Activated gamma-delta T cell treated with anti-CD3 and anti-CD28 coated beads, Interleukin-2, amount 50 U/mL, for 16 hours (primary cell): ENCODE measurements around the gene PCGF3.
"Not testable (repeated sequence)": the region's sequence is repeated elsewhere in the genome, so short reads cannot be mapped to it uniquely, and the experiment has no call there.

ENCODE experiments used
- DNase-seq: peaks from one replicate; pipeline ENCODE4 v3.0.0-alpha.2; 2020; ENCODE audit warnings: low read depth

The PCGF3 gene

GRCh38 chr4:797066-797465, 91.4 kb downstream of the PCGF3 start:
- no peak for DNase-seq

- no peak for DNase-seq
These were observed 95.9 kb downstream of the PCGF3 start for GRCh38 chr4:801436-802124.

- DNase-seq, result no peak
These were observed 98.3 kb downstream of the PCGF3 start for GRCh38 chr4:803884-804283.

- DNase-seq, result no peak
These were observed 99.2 kb downstream of the PCGF3 start for GRCh38 chr4:804804-805203.

GRCh38 chr4:806979-807378, 101.3 kb downstream of the PCGF3 start:
- DNase-seq, result not testable (repeated sequence)

GRCh38 chr4:807792-808191, 102.2 kb downstream of the PCGF3 start:
- DNase-seq, result no peak

GRCh38 chr4:808860-809570, 103.4 kb downstream of the PCGF3 start:
- no peak for DNase-seq

GRCh38 chr4:813900-814299, 108.3 kb downstream of the PCGF3 start:
- DNase-seq, result no peak

GRCh38 chr4:814312-814850, 108.7 kb downstream of the PCGF3 start:
- DNase-seq, result no peak

- DNase-seq, result no peak
These were observed 110.0 kb downstream of the PCGF3 start for GRCh38 chr4:815464-816146.

- no peak for DNase-seq
These were observed 112.7 kb downstream of the PCGF3 start for GRCh38 chr4:818106-818921.

GRCh38 chr4:819401-820229, 114.0 kb downstream of the PCGF3 start:
- no peak for DNase-seq
